Right renal pelvis (tissue), 4 donors: ENCODE results near the gene U2AF2. TPM values are rescaled to one million over a fixed set of nuclear protein-coding genes. Genes with fewer than 3 reads are reported as not detected.

Experiments
- DNase-seq, 4 donors: peaks; one replicate each; pipeline ENCODE4 v3.0.0-alpha.2; 2013; ENCODE audit warnings: low read depth in 4 of 4, low spot score in 3 of 4, missing footprints in 1 of 4
- polyA plus RNA-seq, 4 donors: library from polyadenylated mRNA; unstranded; fragments of 120-200 nt; gene quantifications; one replicate each; pipeline ENCODE4 v1.2.1, GENCODE V29; 2013; ENCODE audit not compliant: insufficient read length in 4 of 4

Gene U2AF2
- polyA plus RNA-seq, 4 donors = 178 to 218 (median 182) TPM

GRCh38 chr19:55687281-55688201 is 32.7 kb downstream of the U2AF2 start:
- DNase-seq = no peak

GRCh38 chr19:55688422-55689218 is 33.8 kb downstream of the U2AF2 start:
- no peak for DNase-seq

GRCh38 chr19:55689411-55690108 is 34.7 kb downstream of the U2AF2 start:
- no peak for DNase-seq

DNA sequence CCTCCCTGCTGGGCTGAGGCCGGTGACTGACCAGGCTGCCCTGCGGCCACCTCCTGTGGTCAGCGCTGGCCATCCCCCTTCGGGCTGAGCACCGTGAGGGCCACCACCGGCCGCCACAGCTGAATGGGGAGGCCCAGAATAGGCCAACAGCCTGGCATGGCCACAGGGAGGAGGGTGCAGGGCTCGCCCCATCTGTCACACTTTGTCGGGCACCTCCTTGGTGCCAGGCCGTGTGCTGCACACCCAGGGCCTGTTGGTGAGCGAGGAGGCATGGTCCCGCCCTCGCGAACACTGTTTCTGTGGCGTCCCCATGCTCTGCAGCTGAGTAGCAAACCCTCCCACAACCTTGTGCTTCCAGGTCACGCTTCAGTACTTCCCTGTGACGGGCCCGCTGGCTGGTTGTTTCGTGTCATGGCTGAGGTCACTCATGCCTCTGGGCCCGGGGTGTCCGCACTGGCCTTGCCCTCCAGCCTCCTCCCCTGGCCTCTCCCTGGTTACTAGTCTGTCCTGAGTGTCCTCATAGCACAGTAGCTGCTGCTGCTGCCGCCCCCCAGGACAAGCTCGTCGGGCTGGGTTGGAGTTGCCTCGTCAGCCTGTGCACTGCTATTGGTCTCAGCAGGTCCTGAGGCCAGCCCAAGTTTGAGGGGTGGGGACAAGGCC is 35.4 kb downstream of the U2AF2 start:
- DNase-seq = no peak

GRCh38 chr19:55690769-55691545 is 36.1 kb downstream of the U2AF2 start:
- DNase-seq = no peak

- DNase-seq = no peak
These were observed 37.0 kb downstream of the U2AF2 start for GRCh38 chr19:55691561-55692481.

DNA sequence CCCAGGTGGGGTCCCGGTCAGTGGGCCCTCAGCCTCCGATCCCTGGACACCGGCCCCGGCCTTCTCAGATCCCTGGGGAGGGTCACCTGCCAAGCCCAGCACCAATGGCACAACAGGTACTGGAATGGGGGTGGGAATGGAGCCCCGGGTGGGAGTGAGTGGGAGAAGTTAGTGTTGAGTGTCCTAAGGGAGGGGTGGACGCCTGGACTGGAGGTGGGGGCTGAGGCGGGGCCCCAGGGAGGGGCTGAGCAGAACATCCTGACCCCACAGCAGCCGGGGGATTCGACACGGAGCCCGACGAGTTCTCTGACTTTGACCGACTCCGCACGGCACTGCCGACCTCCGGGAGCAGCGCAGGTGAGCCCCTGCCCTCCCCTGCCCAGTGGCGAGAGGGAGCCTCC is 37.8 kb downstream of the U2AF2 start:
- no peak for DNase-seq

GRCh38 chr19:55693336-55693974 is 38.6 kb downstream of the U2AF2 start:
- DNase-seq = no peak

GRCh38 chr19:55694241-55694655 is 39.4 kb downstream of the U2AF2 start:
- DNase-seq = no peak

DNA sequence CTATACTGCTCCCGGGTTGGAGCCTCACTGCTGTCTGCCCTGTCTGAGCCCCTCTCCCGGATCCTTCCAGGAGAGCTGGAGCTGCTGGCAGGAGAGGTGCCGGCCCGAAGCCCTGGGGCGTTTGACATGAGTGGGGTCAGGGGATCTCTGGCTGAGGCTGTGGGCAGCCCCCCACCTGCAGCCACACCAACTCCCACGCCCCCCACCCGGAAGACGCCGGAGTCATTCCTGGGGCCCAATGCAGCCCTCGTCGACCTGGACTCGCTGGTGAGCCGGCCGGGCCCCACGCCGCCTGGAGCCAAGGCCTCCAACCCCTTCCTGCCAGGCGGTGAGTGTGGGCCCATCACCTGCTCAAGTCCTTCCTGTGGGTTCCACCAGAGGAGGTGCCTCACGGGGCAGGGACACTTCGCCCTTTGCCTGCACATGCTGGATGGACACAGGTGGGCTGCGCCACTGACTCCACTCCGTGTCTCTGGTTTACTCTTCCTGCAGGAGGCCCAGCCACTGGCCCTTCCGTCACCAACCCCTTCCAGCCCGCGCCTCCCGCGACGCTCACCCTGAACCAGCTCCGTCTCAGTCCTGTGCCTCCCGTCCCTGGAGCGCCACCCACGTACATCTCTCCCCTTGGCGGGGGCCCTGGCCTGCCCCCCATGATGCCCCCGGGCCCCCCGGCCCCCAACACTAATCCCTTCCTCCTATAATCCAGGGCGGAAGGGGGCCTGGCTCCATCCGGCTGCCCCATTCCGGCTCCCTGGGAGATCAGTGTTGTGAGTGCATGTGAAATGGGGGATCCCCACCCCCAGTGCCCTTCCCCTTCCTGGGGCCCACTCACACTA is 40.0 kb downstream of the U2AF2 start:
- no peak for DNase-seq

- no peak for DNase-seq
These were observed 40.9 kb downstream of the U2AF2 start for GRCh38 chr19:55695511-55696290.

GRCh38 chr19:55696301-55697068 is 41.6 kb downstream of the U2AF2 start:
- no peak for DNase-seq

DNA sequence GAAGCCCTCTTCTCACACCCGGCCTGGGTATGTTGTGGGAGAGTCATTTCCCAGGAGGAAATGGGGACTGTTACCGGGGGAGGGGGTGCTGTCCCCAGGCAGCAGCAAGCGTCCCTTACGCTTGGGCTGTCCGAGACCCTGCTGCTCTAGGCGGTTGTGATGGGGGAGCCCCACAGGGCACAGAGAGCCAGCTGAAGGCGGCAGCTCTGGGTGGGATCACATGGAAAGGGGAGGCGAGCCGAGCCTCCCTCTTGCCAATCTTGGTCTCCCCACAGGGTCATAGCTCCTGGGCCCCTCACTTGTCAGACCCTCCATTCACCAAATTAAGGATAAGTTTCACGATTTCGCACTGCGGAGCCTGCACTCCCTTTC is 42.2 kb downstream of the U2AF2 start:
- DNase-seq = no peak

DNA sequence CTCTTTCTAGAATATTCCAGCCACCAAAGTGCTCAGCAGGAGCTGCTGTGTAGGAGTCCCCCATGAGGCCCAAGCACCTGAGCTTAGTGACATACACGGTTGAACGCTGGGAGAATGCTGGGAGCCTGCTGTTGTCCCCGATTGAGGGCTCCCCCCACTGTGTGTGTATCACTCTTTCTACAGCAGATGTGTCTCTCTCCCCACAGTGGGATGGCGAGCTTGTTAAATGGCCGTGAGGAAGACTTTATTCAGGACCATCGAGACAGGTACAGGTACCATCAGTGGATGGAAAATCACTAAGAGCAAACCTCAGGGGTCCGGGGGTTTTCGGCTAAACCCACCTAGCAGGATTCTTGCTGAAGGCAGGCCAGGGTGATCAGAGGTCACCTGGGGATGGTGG is 42.9 kb downstream of the U2AF2 start:
- DNase-seq = no peak

DNA sequence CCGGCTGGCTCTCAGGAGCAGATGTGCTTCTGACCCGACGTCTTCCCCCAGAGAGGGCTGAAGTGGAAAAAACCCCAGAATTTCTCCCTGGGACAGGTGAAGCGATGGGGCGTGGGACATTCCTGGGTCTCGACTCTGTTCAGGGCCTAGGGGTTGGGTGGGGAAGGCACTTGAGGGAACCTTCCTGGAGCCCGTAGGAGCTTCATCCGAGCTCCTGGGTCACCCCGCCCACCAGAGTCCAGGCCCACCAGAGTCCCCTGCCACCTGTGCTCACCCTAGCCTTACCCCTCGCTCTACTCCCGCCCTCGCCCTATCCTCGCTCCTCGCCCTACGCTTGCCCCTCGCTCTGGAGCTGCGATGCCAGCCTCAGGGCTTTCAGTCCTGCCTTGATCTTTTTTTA is 43.4 kb downstream of the U2AF2 start:
- DNase-seq = no peak

- no peak for DNase-seq
These were observed 44.4 kb downstream of the U2AF2 start for GRCh38 chr19:55699221-55699620.
